BLaER1 treated with 17β-estradiol and CSF1 and Interleukin-3, amounts not matched to agents 10 nM and 100 nM (cell line): ENCODE measurements around the gene TMEM131.
A peak's percentile ranks its signal among the peaks of the same experiment; 100 is the strongest.
"Not testable (repeated sequence)": the region's sequence is repeated elsewhere in the genome, so short reads cannot be mapped to it uniquely, and the experiment has no call there.

ENCODE experiments used
- H3K27ac ChIP-seq, 11 experiments: shearing (Covaris generic); formaldehyde crosslinking; 2 replicates each; pipeline ENCODE4 v1.8.1; 2022
- H3K27me3 ChIP-seq, 11 experiments: shearing (Covaris generic); formaldehyde crosslinking; 2 replicates each; pipeline ENCODE4 v1.8.1; 2022
- H3K36me3 ChIP-seq, 11 experiments: shearing (Covaris generic); formaldehyde crosslinking; 2 replicates each; pipeline ENCODE4 v1.8.1; 2022
- H3K4me1 ChIP-seq, 10 experiments: shearing (Covaris generic); formaldehyde crosslinking; 2 replicates each; pipeline ENCODE4 v1.8.1; 2022
- H3K4me2 ChIP-seq, 11 experiments: shearing (Covaris generic); formaldehyde crosslinking; 2 replicates each; pipeline ENCODE4 v1.8.1; 2022
- H3K4me3 ChIP-seq, 10 experiments: shearing (Covaris generic); formaldehyde crosslinking; 2 replicates each; pipeline ENCODE4 v1.8.1; 2022
- H3K9ac ChIP-seq, 11 experiments: shearing (Covaris generic); formaldehyde crosslinking; 2 replicates each; pipeline ENCODE4 v1.8.1; 2022
- H3K9me3 ChIP-seq, 11 experiments: shearing (Covaris generic); formaldehyde crosslinking; replicated peaks in 1 of 11; 2 replicates each; pipeline ENCODE4 v1.8.1; 2022
- H4K20me1 ChIP-seq, 11 experiments: shearing (Covaris generic); formaldehyde crosslinking; 2 replicates each; pipeline ENCODE4 v1.8.1; 2022
- Cebpa-rat ChIP-seq, 11 experiments: shearing (Covaris generic); IDR thresholded peaks; 2 replicates each; pipeline ENCODE4 v1.8.1; 2022

The TMEM131 gene

DNA sequence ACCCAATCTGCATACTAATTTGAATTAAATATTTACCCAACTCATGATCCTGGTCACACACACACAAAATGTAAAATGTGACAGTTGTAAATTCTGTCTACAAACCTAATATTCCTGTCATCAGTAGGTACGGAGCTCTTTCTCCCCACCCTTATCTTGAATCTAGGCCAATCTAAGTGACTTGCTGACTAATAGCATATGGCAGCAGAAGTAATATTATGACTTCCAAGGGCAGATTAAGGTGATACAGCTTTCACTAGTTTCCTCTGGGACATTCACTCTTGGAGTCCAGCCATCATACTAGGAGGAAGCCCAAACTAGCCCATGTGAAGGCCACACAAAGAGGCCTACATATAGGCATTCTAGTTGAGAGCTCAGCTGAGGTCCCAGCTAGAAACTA lies 89.4 kb downstream of the TMEM131 start:
- H3K27ac ChIP-seq, result no peak overlapping the region
- H3K9ac ChIP-seq, result no peak overlapping the region
- TF ChIP-seq Cebpa-rat (IDR thresholded peaks at IDR 0.05), result no peak
- H3K4me1 ChIP-seq, result peaks cover 5 to 29% (median 10%) of the 10 kb centered on the region in 10 experiments; a peak in 15 of 20 replicates
- no peak overlapping the region for H3K4me2 ChIP-seq
- no peak overlapping the region for H3K4me3 ChIP-seq
- H4K20me1 ChIP-seq, result peaks cover 0 to 19% (median 0%) of the 10 kb centered on the region in 11 experiments; a peak in 5 of 22 replicates
- peaks cover 51 to 92% (median 72%) of the 10 kb centered on the region in 11 experiments for H3K36me3 ChIP-seq
- peaks cover 0 to 32% (median 22%) of the 10 kb centered on the region in 11 experiments; a peak in 21 of 22 replicates for H3K9me3 ChIP-seq
- H3K27me3 ChIP-seq, result no peaks in the 10 kb centered on the region

DNA sequence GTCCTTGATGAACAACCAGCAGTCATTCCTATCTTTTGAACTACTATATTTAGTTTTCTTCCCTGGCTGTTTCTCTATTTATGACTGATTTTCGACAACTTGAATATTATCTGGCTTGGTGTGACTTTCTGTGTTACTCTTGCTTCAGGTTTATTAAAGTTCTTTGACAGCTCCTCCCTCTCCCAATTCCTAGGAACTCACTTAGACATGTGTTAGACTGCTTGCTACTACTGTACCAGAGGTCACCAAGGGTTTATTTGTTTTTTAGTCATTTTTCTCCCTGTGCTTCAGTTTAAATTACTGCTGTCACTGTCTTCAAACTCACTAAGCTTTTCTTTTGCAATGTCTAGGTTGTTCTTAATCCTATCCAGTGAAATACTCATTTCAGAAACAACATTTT lies 90.5 kb downstream of the TMEM131 start:
- H4K20me1 ChIP-seq, result peaks cover 0 to 13% (median 0%) of the 10 kb centered on the region in 11 experiments; a peak in 5 of 22 replicates
- H3K36me3 ChIP-seq, result peaks cover 47 to 84% (median 62%) of the 10 kb centered on the region in 11 experiments
- peaks cover 5 to 19% (median 7%) of the 10 kb centered on the region in 10 experiments; a peak in 11 of 20 replicates for H3K4me1 ChIP-seq
- no peak overlapping the region for H3K4me2 ChIP-seq
- no peaks in the 10 kb centered on the region for H3K27me3 ChIP-seq
- no peak for TF ChIP-seq Cebpa-rat (IDR thresholded peaks at IDR 0.05)
- H3K9ac ChIP-seq, result no peak overlapping the region
- no peak overlapping the region for H3K4me3 ChIP-seq
- H3K27ac ChIP-seq, result no peak overlapping the region
- peaks cover 0 to 25% (median 13%) of the 10 kb centered on the region in 11 experiments; a peak in 19 of 22 replicates for H3K9me3 ChIP-seq

DNA sequence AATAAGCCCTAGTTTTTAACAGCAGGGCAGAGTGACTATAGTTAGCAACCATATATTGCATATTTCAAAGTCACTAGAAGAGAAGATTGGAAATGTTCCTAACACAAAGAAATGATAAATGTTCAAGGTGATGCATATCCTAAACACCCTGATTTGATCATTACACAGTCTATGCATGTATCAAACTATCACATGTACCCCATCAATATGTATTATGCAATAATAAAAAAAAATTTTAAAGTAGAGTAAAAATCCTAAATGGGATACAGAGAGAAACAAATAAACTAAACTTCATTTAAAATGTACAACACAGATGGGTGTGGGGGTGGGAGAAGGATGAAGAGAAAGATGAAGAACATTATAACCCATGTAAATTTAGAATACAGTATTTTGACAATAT lies 93.9 kb downstream of the TMEM131 start:
- Histone ChIP-seq H3K4me3 (no peak overlapping the region), H3K4me2 (no peak overlapping the region), H3K27me3 (no peaks in the 10 kb centered on the region), H3K36me3 (peaks cover 37 to 73% (median 52%) of the 10 kb centered on the region in 11 experiments), H3K9ac (no peak overlapping the region), H3K4me1 (no peaks in the 10 kb centered on the region), H4K20me1 (no peaks in the 10 kb centered on the region), H3K9me3 (peaks cover 8 to 22% (median 16%) of the 10 kb centered on the region in 11 experiments; a peak in 16 of 22 replicates), H3K27ac (no peak overlapping the region)
- TF ChIP-seq Cebpa-rat (IDR thresholded peaks at IDR 0.05), result no peak

DNA sequence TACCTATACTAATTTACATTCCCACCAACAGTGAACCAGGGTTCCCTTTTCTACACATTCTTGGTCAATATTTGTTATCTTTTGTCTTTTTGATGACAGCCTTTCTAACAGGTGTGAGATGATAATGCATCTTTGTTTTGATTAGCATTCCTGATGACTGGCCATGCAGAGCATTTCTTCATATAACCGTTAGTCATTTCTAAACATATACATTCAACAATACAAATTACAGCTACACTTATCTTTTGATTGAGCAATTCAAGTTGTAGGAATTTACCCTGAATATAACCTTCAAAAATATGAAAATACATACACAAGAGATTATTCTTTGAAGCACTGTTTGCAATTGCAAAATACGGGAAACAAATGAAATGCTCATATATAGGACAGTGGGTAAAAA lies 94.9 kb downstream of the TMEM131 start:
- no peak for TF ChIP-seq Cebpa-rat (IDR thresholded peaks at IDR 0.05)
- Histone ChIP-seq H3K4me2 (no peak overlapping the region), H4K20me1 (no peaks in the 10 kb centered on the region), H3K4me3 (no peak overlapping the region), H3K4me1 (no peaks in the 10 kb centered on the region), H3K36me3 (peaks cover 31 to 73% (median 50%) of the 10 kb centered on the region in 11 experiments; a peak in 21 of 22 replicates), H3K9me3 (peaks cover 9 to 21% (median 15%) of the 10 kb centered on the region in 11 experiments; a peak in 17 of 22 replicates), H3K27me3 (no peaks in the 10 kb centered on the region), H3K27ac (no peak overlapping the region), H3K9ac (no peak overlapping the region)

DNA sequence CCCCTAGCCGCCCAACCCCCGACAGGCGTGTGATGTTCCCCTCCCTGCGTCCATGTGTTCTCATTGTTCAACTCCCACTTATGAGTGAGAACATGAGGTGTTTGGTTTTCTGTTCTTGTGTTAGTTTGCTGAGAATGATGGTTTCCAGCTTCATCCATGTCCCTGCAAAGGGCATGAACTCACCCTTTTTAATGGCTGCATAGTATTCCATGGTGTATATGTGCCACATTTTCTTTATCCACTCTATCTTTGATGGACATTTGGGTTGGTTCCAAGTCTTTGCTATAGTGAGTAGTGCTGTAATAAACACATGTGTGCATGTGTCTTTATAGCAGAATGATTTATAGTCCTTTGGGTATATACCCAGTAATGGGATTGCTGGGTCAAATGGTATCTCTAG lies 102.7 kb downstream of the TMEM131 start:
- H3K27me3 ChIP-seq, H3K4me1 ChIP-seq, H3K4me3 ChIP-seq, H3K27ac ChIP-seq, H3K9ac ChIP-seq, H3K4me2 ChIP-seq, H4K20me1 ChIP-seq: not testable (repeated sequence)
- peaks cover 13 to 36% (median 26%) of the 10 kb centered on the region in 11 experiments; a peak in 17 of 22 replicates for H3K9me3 ChIP-seq
- peaks cover 16 to 34% (median 24%) of the 10 kb centered on the region in 11 experiments; a peak in 20 of 22 replicates for H3K36me3 ChIP-seq

DNA sequence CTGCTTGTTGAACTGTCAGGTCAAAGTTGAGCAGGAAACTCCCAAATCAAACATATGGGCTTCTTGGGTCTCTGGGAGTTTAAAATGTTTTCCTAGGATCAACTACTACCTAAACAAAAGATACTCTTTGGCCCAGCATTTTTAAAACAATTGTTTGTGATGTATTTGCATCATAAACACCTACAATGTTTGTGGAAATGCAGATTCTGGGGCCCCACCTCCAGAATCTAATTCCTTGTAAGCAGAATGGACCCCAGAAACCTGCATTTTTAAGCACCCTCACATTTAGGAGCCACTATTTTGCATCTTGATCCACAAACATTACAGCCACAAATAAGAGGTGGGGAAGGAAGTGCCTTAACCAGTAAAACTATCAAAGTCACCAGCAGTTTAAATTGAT lies 104.1 kb downstream of the TMEM131 start:
- H3K27me3 ChIP-seq, result no peaks in the 10 kb centered on the region
- peaks cover 18 to 46% (median 34%) of the 10 kb centered on the region in 11 experiments for H3K9me3 ChIP-seq
- H3K4me1 ChIP-seq, result no peaks in the 10 kb centered on the region
- H4K20me1 ChIP-seq, result peaks cover 0 to 10% (median 0%) of the 10 kb centered on the region in 11 experiments; a peak in 4 of 22 replicates
- no peak overlapping the region for H3K4me3 ChIP-seq
- no peak for TF ChIP-seq Cebpa-rat (IDR thresholded peaks at IDR 0.05)
- peaks cover 18 to 37% (median 30%) of the 10 kb centered on the region in 11 experiments for H3K36me3 ChIP-seq
- H3K9ac ChIP-seq, result no peak overlapping the region
- H3K4me2 ChIP-seq, result no peak overlapping the region
- no peak overlapping the region for H3K27ac ChIP-seq

DNA sequence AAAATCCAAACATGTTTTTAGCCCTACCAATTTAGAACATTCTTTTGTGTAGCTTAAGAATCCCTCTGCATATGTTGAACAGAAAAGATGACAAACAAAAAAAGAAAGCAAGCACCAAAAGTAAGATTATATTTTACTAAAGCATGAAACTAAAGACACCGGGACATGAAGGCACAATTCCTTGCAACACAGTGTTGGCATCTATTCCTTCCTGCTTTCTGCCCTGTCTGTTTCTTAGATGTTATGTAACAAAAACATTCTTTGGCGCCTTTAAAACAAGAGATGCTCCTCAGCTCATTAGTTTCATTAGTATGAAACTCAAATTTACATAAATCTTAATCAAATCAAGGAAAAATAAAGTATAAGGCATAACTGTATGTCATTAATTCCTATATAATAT lies 106.6 kb downstream of the TMEM131 start:
- peaks cover 0 to 10% (median 0%) of the 10 kb centered on the region in 11 experiments; a peak in 4 of 22 replicates for H4K20me1 ChIP-seq
- no peak for TF ChIP-seq Cebpa-rat (IDR thresholded peaks at IDR 0.05)
- H3K27me3 ChIP-seq, result no peaks in the 10 kb centered on the region
- H3K4me1 ChIP-seq, result no peaks in the 10 kb centered on the region
- no peak overlapping the region for H3K4me3 ChIP-seq
- peaks cover 40 to 54% (median 45%) of the 10 kb centered on the region in 11 experiments for H3K36me3 ChIP-seq
- H3K9ac ChIP-seq, result no peak overlapping the region
- no peak overlapping the region for H3K4me2 ChIP-seq
- peaks cover 36 to 46% (median 43%) of the 10 kb centered on the region in 11 experiments for H3K9me3 ChIP-seq
- no peak overlapping the region for H3K27ac ChIP-seq

DNA sequence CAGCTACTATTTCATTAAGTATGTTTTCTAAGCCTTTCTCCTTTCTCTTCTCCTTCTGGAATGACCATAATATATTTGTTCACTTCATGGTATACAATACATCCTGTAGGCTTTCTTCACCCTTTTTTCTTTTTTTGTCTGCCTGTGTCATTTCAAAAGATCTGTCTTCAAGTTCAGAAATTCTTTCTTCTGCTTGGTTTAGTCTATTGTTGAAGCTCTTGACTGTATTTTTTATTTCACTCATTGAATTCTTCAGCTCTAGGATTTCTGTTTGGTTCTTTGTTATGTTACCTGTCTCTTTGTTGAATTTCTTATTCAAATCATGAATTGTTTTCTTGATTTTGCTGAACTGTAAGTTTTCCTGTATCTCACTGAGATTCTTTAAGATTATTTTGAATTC lies 109.9 kb downstream of the TMEM131 start:
- TF ChIP-seq Cebpa-rat (IDR thresholded peaks at IDR 0.05), result no peak
- H4K20me1 ChIP-seq, result peaks cover 0 to 18% (median 0%) of the 10 kb centered on the region in 11 experiments; a peak in 8 of 22 replicates
- no peaks in the 10 kb centered on the region for H3K4me1 ChIP-seq
- peaks cover 45 to 73% (median 46%) of the 10 kb centered on the region in 11 experiments for H3K36me3 ChIP-seq
- no peaks in the 10 kb centered on the region for H3K27me3 ChIP-seq
- H3K4me3 ChIP-seq, result peak overlapping the region in 1 of 10 experiments; percentile 25; a peak in 1 of 20 replicates
- peaks cover 36 to 45% (median 39%) of the 10 kb centered on the region in 11 experiments for H3K9me3 ChIP-seq
- H3K27ac ChIP-seq, result no peak overlapping the region
- H3K9ac ChIP-seq, result no peak overlapping the region
- H3K4me2 ChIP-seq, result no peak overlapping the region

DNA sequence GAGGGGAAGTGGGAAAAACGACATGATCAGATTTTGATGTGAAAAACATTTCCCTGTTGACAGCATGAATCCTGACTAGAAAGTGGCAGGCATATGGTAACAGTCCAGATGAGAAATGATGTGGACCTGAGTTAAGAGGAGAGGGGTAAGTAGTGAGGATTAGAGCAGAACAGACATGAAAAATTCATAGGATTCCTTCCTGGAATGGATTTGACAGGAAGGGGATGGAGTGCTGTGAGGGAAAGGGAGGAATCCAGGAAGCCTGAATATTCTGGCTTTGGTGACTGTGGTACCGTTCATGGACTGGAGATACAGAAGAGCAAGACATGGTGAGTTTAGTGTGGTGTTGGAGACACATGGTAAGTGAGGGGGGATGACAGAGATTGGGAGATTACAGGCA lies 115.4 kb downstream of the TMEM131 start:
- no peak for TF ChIP-seq Cebpa-rat (IDR thresholded peaks at IDR 0.05)
- peaks cover 0 to 34% (median 0%) of the 10 kb centered on the region in 11 experiments; a peak in 8 of 22 replicates for H4K20me1 ChIP-seq
- no peak overlapping the region for H3K27ac ChIP-seq

DNA sequence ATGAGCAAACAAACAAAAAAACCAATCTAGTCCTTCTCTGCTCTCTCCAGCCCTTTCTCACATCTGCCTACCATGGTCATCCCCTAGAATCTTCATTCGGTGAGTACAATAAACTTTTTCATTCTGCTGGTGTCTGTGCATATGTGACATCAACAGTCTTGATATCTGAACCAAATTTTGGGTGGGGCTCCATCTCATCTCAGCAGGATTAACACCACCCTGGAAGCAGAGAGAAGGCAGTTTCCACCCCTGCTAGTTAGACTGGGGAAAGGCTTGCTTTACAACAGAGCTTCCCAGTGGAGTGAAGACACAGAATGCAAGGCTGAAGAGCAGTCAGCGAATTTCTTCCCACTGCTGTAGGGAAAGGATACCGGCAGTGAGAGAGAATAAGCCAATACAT lies 116.9 kb downstream of the TMEM131 start:
- no peak overlapping the region for H3K4me2 ChIP-seq
- H4K20me1 ChIP-seq, result peaks cover 0 to 43% (median 0%) of the 10 kb centered on the region in 11 experiments; a peak in 8 of 22 replicates
- H3K27ac ChIP-seq, result no peak overlapping the region
- H3K36me3 ChIP-seq, result peaks cover 14 to 49% (median 30%) of the 10 kb centered on the region in 11 experiments; a peak in 21 of 22 replicates
- no peaks in the 10 kb centered on the region for H3K27me3 ChIP-seq
- TF ChIP-seq Cebpa-rat (IDR thresholded peaks at IDR 0.05), result no peak
- H3K4me3 ChIP-seq, result no peak overlapping the region
- peaks cover 35 to 58% (median 50%) of the 10 kb centered on the region in 11 experiments for H3K9me3 ChIP-seq
- no peak overlapping the region for H3K9ac ChIP-seq
- H3K4me1 ChIP-seq, result no peaks in the 10 kb centered on the region

More for the DNA sequence above, 115.4 kb downstream of the TMEM131 start:
- peaks cover 22 to 61% (median 39%) of the 10 kb centered on the region in 11 experiments for H3K36me3 ChIP-seq
- H3K4me3 ChIP-seq, result no peak overlapping the region
- H3K4me1 ChIP-seq, result no peaks in the 10 kb centered on the region
- H3K9me3 ChIP-seq, result peaks cover 34 to 51% (median 47%) of the 10 kb centered on the region in 11 experiments
- H3K27me3 ChIP-seq, result no peaks in the 10 kb centered on the region
- H3K4me2 ChIP-seq, result no peak overlapping the region
- H3K9ac ChIP-seq, result no peak overlapping the region

DNA sequence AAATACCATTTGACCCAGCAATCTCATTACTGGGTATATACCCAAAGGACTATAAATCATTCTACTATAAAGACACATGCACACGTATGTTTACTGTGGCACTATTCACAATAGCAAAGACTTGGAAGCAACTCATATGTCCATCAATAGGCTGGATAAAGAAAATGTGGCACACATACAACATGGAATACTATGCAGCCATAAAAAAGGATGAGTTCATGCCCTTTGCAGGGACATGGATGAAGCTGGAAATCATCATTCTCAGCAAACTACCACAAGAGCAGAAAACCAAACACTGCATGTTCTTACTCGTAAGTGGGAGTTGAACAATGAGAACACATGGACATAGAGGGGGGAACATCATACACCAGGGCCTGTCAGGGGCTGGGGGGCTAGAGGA lies 117.4 kb downstream of the TMEM131 start:
- not testable (repeated sequence) for H3K4me1 ChIP-seq, H3K9ac ChIP-seq, H3K27me3 ChIP-seq, H3K4me3 ChIP-seq, H3K27ac ChIP-seq, H3K4me2 ChIP-seq
- H3K9me3 ChIP-seq, result peaks cover 41 to 64% (median 55%) of the 10 kb centered on the region in 11 experiments
- peaks cover 0 to 43% (median 0%) of the 10 kb centered on the region in 11 experiments; a peak in 9 of 22 replicates for H4K20me1 ChIP-seq
- peaks cover 18 to 53% (median 36%) of the 10 kb centered on the region in 11 experiments for H3K36me3 ChIP-seq
